GM18868 (cell line): ENCODE results near the gene VRK3.
"Not testable (repeated sequence)": the region's sequence is repeated elsewhere in the genome, so short reads cannot be mapped to it uniquely, and the experiment has no call there.

Experiments used
- ATAC-seq: cut with Tn5 transposase; IDR thresholded peaks from one replicate; pipeline ENCODE4 v1.9.1; 2021; ENCODE audit warnings: mild to moderate bottlenecking, moderate library complexity; ENCODE audit not compliant: unreplicated experiment

The VRK3 gene

DNA sequence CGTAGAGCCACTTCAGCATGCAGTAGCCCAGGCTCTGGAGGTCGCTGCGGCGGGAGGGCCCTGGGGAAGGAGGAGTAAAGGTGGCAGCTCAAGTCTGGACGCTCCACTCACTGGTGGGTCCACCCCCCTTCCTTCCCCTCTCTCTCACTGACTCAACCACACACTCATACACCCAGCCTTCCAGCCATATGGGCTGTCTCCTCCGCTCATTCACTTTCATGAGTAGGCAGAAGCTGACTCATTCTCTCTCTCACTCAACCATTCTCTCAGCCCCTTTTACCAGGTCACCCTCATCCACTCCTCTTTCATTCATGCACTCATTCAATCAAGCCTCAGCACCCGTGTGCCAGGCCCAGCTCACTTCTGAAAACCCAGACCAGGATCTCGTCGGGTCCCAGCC is 36.7 kb downstream of the VRK3 start:
- ATAC-seq: no peak

DNA sequence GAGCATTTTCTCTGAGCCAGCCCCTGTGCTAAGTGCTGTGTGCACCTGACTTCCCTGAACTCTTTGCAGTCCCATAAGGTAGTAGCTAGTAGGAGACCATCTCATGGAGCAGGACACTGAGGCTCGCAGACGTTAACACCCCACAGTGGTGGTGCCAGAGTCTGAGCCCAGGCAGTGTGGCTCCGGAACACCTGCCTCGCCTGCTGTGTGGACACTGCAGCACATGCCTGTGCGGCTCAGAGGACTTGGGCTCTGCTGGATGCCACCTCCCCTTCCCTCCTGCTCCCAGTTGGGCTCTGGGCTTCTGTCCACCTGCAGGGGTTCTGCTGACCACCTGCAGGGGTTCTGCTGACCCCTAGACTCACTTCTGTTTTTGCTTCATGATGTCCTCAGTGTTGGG is 37.2 kb downstream of the VRK3 start:
- ATAC-seq: no peak

- no peak for ATAC-seq
These were observed 37.9 kb downstream of the VRK3 start for GRCh38 chr19:49987159-49987698.

GRCh38 chr19:49986354-49986753 is 38.8 kb downstream of the VRK3 start:
- no peak for ATAC-seq

GRCh38 chr19:49985871-49986270 is 39.3 kb downstream of the VRK3 start:
- ATAC-seq: no peak

DNA sequence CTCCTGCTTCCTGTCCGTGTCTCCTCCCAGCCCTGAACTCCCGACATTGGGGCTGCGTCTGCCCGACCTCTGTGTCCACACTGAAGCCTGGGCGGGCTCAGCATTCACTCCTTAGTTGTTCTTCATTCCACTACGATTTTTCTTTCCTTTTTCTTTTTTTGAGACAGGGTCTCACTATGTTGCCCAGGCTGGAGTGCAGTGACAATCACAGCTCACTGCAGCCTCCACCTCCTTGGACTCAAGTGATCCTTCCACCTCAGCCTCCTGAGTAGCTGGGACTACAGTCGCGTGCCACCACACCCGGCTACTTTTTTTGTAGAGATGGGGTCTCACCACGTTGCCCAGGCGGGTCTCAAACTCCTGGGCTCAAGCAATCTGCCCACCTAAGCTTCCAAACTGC is 40.7 kb downstream of the VRK3 start:
- ATAC-seq: no peak

DNA sequence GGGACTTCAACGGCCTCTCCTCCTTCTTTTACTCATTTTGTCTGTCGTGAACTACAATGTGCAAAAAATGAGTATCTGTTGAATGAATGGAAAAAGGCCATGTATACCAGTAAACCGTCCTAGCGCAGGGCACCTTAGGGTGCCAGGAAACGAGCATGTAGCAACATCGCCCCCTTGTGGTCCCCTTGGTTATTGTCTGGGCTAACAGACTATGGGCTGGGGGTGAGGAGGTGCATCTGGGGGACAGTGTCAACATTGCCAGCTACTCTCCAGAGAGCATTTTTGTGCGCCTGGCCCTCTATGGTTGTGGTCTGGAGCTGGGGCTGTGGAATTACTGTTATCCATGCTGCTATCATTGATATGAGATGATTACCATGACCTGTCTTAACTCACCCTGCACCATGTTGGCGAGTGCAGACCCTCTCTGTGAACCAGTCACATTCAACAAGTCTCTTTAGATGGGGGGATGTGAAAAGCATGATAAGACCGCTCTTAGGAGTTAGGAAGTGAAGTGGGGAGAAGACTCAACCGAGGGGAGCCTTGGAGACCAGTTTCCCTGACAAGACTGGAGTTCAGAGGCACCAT is 41.4 kb downstream of the VRK3 start:
- no peak for ATAC-seq

GRCh38 chr19:49981603-49982593 is 43.3 kb downstream of the VRK3 start:
- ATAC-seq: no peak

DNA sequence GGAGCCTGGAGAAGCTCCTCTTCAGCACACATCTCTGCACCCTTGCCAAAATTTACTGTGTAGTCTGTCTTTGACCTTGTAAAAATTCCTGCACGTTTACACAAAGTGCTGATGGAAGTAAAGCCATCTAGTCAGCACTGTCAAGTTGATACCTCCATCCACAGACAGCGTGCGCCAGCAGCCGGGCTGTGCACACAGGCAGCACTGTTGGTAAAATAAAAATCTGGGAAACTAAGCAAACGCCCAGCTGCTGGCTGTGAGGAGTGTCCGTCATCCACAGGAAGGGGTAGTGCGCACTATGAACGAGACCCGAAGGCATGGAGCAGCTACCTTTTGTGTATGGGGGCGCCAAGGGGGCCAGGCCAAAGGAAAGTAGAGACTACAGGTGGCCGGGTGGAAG is 46.8 kb downstream of the VRK3 start:
- no peak for ATAC-seq

DNA sequence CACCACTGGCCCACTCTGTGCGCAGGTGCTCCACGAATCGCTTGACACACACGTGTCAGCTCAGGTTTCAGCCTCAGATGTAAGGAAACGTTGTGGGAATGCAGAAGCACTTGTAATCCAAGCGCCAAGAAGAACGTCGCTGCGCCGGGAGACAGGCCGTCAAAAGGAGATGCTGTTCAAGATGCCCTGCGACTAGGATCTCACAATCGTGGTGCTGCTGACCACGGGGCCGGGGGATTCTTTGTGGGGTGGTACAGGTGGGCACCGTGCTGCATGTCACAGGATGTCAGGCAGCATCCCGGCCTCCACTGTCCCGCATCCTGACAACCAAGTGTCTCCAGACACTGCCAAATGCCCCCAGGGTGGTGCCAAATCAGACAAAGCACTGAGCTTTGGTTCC is 47.3 kb downstream of the VRK3 start:
- no peak for ATAC-seq

DNA sequence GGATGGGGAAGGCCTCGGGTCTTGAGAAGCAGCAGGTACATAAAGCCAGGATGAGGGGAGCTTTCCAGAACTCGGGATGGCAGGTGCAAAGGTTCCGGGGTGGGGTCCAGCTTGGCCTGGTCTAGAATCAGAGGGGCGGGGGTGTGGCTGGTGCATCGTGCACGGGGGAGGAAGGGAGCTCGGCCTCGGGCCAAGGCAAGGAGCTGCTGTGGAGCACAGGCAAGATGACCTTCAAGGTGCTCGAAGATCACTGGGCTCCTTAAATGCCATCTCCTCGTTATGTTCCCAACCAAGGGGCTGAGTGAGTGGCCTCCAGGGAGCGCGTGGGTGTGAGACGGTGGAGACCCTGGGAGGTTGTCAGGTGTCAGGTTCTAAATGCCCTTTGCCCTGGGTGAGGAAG is 48.1 kb downstream of the VRK3 start:
- no peak for ATAC-seq

- ATAC-seq: no peak
These were observed 48.7 kb downstream of the VRK3 start for GRCh38 chr19:49976496-49976895.

DNA sequence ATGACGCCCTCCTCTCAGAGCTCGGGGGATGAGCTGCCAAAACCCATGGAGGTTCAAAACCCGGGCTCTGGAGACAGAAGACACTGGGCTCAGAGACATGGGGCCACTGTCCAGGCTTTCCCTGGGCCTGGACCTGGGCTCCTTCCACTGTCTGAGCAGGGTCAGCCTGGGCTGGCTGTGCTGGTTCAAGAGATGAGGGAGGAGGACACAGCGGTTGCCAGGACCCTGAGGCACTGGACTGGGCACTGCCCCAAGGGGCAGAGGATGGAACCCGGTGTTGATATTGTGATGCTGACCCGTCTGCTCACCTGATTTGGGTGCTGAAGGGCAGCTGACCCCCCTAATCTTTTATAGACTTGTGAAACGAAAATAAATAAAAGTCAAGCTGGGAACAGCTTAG is 50.1 kb downstream of the VRK3 start:
- no peak for ATAC-seq

DNA sequence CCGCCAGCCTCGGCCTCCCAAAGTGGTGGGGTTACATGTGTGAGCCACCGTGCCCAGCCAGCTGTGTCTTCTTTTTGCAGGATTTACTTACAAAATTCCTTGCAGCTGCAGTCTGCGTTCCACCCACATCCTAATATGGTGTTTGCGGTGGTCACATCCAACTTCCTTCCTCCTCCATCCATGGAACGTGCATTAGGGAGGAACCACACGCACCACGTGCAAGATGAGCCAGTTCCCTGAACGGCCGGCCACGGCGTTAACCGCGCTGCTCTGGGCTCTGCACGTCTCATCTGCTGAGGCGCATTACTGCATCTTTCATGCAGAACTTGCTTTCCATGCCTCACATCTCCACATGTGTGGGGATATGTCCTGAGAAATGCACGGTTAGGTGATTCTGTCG is 51.2 kb downstream of the VRK3 start:
- no peak for ATAC-seq

DNA sequence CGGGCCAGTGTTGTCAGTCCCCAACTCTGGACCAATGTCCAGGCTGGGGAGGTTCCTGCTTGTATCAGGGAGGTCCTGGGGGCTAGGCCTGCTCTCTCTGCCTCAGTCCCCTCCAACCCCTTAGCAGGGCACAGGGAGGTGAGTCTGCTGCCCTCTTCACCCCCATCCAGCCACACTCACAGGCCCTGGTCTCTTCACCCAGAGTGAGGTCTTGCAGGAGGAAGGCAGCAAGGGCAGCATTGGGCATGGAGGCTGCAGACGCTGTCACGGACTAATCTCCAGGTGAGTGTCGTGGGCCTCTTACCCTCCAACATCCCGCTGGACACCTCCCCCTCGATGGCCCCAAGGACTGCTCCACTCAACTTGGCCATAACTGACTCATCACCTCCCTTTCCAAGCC is 52.3 kb downstream of the VRK3 start:
- ATAC-seq: no peak

DNA sequence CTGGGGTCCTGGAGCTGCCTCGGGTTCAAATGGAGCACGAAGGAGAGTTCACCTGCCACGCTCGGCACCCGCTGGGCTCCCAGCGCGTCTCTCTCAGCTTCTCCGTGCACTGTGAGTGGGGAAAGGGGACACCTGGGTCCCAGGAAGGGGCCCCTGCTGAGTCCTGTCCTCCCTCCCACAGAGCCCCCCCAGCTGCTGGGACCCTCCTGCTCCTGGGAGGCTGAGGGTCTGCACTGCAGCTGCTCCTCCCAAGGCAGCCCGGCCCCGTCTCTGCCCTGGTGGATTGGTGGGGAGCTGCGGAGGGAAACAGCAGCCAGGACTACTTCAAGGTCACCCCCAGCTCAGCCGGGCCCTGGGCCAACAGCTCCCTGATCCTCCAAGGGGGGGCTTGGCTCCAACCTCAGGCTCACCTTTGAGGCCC is 53.2 kb downstream of the VRK3 start:
- no peak for ATAC-seq

- not testable (repeated sequence) for ATAC-seq
These were observed 55.8 kb downstream of the VRK3 start for GRCh38 chr19:49969355-49969754.

DNA sequence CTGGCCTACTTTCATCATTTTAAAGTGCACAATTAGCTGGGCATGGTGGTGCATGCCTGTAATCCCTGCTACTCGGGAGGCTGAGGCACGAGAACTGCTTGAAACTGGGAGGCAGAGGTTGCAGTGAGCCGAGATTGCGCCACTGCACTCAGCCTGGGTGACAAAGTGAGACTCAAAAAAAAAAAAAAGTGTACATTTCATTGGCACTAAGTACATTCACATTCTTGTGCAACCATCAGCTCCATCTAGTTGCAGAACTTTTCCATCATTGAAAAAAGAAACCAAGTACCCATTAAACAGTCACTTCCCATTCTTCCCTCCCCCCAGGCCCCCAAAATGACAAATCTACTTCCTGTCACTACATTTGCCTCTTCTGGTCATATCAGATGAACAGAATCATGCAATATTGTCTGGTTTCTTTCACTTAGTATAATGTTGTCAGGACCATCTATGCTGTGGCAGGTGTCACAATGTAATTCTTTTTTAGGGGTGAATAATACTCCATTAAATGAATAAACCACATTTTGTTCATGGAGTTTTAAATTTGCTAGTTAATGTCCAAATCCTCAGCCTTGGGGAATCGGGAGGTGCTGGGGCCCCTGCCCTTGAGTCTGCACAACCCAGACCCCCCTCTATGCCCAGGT is 56.8 kb downstream of the VRK3 start:
- ATAC-seq: no peak

DNA sequence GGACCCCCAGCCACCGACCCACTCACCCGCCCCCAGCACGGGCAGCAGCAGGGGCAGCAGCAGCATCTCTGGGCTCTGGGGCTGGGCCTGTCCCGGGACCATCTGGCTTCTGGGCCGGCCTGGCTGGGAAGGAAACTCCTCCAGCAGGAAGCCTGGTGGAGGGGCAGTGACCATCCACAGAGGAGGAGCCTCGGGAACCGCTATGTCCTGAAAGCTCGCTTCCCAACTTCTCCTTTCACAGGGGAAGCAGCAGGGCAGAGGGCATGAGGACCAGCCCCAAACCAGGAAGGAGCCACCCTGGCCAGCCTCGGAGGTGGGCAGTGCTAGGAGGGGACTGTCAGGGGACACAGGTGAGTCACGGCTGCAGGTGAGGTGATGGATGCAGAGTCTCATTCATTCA is 64.2 kb downstream of the VRK3 start, which contains the start of gene SIGLEC11:
Gene SIGLEC11 (minus strand): TSS at position 193 of the 400 bp plus-strand sequence. CDS start 91 bp downstream, at position 102.
- ATAC-seq: not testable (repeated sequence)

- not testable (repeated sequence) for ATAC-seq
These were observed 65.3 kb downstream of the VRK3 start for GRCh38 chr19:49959892-49960291.

DNA sequence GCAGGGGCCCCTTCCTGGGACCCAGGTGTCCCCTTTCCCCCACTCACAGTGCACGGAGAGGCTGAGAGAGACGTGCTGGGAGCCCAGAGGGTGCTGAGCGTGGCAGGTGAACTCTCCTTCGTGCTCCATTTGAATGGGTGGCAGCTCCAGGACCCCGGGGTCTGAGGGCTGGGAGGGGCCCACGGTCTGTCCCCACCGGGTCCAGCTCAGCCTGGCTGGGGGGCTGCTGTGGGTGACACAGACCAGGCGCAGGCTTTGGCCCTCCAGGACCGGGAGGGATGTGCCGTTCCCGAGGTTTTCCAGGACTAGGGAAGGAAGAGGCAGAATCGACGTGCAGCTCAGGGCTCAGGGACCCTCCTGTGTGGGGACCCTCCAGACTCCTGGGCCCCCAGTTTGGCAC is 66.6 kb downstream of the VRK3 start:
- not testable (repeated sequence) for ATAC-seq
